GM12874 (cell line): ENCODE data around the gene SHROOM2.

Experiments used
- CTCF ChIP-seq: IDR thresholded peaks from 2 replicates; pipeline ENCODE4 v1.5.1; 2011; ENCODE audit warnings: low read depth, mild to moderate bottlenecking, control low read depth, low read length, moderate library complexity; ENCODE audit not compliant: insufficient read depth

Gene SHROOM2

GRCh38 chrX:9927698-9928482, 141.7 kb downstream of the SHROOM2 start:
- TF ChIP-seq CTCF = no peak

- TF ChIP-seq CTCF = no peak
These were observed 149.2 kb downstream of the SHROOM2 start for GRCh38 chrX:9935436-9935835.

GRCh38 chrX:9937761-9938160, 151.5 kb downstream of the SHROOM2 start:
- TF ChIP-seq CTCF = no peak

- no peak for TF ChIP-seq CTCF
These were observed 152.3 kb downstream of the SHROOM2 start for GRCh38 chrX:9938516-9938915.

GRCh38 chrX:9940421-9940820, 154.2 kb downstream of the SHROOM2 start:
- TF ChIP-seq CTCF = no peak

GRCh38 chrX:9942086-9942485, 155.9 kb downstream of the SHROOM2 start:
- no peak for TF ChIP-seq CTCF

- TF ChIP-seq CTCF = no peak
These were observed 157.2 kb downstream of the SHROOM2 start for GRCh38 chrX:9943420-9943819.
